Dermis microvascular lymphatic vessel endothelial cell (primary cell): ENCODE results near the gene XXYLT1. TPM values are rescaled to one million over a fixed set of nuclear protein-coding genes. Genes with fewer than 3 reads are reported as not detected.
A peak's percentile ranks its signal among the peaks of the same experiment; 100 is the strongest.
"Not testable (repeated sequence)": the region's sequence is repeated elsewhere in the genome, so short reads cannot be mapped to it uniquely, and the experiment has no call there.

ENCODE experiments used
- DNase-seq, 2 donors: peaks; one replicate each; pipeline versions ENCODE4 v3.0.0 to v3.0.0-alpha.2; 2010; ENCODE audit warnings: low read depth in 2 of 2
- total RNA-seq: library from RNA; depleted of rRNA; stranded (reverse); fragments of >200 nt; gene quantifications from 2 replicates; pipeline ENCODE4 v1.2.1, GENCODE V29; 2014

Gene XXYLT1
- total RNA-seq, 1 donor from 2014 or later = 19.0 TPM

DNA sequence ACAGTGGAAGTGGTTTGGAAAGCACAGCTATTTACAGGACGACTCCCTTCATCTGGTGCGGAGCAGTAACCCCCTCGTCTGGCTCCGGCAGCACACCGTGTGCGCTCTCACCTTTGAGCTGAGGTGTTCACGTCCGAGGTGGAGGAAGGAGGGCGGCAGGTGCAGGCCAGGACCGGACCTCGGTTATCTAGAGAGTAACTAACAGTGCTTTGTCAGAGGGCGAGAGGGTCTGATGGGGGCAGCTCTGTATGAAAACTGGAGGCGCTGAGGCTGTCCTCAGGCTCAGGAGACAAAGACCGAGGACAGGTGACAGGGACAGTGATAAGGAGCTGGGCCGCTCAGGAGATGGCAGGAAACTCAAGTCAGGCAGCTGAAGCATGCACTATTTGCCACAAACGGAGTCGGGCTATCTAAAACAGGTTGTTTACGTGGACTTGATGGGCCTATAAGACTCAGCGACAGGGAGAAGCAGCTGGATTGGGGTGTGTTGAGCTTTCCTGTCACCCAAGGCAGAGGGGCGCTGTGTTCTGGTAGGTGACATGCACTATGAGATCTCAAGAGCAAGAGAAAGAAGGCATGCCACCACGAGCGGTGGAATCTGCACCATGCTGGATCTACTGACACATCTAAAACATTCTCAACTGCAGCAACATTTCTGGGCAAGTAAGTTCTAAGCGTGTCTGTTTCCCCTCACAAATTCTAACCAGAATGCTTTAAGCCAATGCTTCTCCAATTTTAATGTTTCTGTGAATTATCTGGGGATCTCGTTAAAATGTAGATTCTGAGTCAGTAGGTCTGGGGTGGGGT, 155.2 kb downstream of the XXYLT1 start:
- no peak for DNase-seq

DNA sequence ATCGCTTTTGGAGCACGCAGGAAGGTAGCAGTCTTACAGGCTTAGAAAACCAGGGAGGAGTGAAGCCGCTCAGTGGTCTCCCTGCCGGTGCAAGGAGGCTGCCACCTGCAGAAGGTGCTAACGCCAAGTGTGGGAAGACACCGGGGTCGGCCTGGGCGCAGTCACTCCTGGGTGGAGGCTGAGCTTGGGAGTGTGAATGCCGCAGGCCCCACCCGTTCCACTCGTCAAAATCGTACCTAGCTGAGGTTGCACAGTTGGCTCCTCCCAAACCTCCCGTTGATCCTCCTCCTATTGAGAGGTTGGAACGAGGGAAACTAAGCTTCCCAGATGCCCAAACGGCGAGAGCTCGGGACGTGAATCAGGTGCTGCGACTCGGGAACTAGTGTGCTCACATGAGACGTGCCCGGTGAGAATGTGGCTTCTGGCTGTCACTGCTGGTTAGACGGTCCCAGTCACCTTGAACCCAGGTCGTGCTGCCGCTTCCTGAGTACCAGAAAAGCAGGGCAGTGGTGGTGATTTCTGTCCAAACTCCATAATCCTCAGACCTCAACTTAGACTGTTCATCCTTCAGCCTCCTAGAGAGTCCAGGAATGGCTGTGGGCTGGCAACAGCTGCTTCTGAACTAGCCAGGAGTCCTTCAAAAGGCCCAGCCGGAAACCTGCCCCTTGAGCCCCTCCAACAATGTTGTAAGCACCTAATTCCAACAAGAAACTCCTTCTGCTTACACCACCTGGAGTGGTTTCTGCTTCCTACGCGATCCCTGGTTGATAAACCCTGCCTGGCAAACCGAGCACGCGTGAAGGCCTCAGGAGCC, 156.0 kb downstream of the XXYLT1 start:
- DNase-seq = no peak

- no peak for DNase-seq
Measured at GRCh38 chr3:195113536-195114425, 157.2 kb downstream of the XXYLT1 start.

DNA sequence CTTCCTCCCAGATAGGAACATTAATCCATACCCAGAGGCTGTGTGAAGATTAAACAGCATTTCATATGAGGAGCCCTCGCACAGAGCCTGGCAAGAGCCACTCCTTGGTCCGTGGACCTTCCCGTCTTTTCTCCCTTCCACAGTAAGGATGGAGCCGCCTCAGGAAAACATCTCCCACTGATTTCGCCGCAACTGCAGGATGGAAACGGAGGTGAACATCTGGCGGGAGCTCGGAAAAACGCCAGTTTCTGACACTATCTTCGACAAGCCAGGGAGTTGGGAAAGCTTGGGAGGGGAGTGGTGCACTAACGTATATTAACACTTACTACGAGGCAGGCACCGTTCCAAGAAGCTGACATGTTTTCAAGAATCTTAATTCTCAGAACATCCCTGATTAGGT, 157.9 kb downstream of the XXYLT1 start:
- no peak for DNase-seq

DNA sequence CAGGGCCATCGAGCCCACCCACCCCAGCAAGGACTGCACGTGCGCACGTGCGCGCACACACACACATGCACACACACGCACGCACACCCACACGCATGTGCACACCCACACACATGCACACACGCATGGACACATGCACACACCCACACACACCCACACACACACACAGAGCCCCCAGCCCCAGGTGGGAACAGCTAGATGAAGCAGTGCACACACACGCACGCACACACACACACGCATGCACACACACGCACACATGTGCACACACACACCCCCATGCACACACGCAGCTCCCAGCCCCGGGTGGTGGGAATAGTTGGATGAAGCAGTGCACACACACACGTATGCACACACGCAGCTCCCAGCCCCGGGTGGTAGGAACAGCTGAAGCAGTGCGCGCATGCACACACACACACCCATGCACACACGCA, 158.6 kb downstream of the XXYLT1 start:
- DNase-seq = no peak

- DNase-seq = no peak
Measured at GRCh38 chr3:195111766-195112165, 159.2 kb downstream of the XXYLT1 start.

- DNase-seq = no peak
Measured at GRCh38 chr3:195111319-195111705, 159.6 kb downstream of the XXYLT1 start.

- DNase-seq = no peak
Measured at GRCh38 chr3:195110647-195111318, 160.2 kb downstream of the XXYLT1 start.

- DNase-seq = no peak
Measured at GRCh38 chr3:195109098-195109657, 161.8 kb downstream of the XXYLT1 start.

DNA sequence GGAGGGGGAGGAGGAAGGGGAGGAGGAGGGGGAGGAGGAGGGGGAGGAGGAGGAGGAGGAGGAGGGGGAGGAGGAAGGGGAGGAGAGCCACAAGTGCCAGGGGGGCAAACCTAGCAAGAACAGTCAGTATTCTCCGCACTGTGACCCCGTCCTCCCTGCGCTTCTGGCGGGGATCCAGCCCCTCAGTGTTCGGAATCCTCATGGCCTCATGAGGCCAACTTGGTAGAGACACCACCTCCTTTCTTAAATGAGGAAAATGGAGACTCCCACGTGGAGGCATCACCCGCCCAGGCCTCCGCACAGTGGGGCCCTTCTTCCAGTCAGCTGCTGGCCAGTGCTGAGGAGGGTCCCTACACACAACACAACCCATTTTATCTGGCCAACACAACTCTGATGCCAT, 163.4 kb downstream of the XXYLT1 start:
- no peak for DNase-seq

- DNase-seq = not testable (repeated sequence)
Measured at GRCh38 chr3:195107031-195107430, 163.9 kb downstream of the XXYLT1 start.

DNA sequence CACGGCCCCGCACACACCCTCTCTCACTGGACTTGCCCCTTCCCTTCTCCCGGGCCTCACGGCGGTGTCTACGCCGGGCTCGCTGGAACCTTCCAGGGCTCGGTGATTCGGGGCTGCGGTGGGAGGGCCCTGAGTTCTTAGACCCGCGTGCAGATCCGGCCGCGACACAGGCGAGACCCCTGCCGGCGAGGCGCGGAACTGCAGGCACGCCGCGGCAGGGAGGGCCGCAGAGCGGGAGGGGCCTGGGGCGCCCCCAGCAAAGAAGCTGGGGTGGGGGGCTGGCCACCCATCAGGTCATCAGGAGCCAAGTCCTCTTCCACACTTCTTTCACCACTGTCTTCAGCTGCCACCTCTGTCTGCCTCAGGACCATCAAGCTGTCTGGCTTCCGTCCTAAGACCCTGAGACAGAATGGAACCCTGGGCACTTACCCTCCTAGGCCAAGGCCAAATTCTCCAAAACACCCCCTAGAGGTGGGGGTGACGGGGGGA, 164.5 kb downstream of the XXYLT1 start:
- DNase-seq = peak; percentile 62 to 82

DNA sequence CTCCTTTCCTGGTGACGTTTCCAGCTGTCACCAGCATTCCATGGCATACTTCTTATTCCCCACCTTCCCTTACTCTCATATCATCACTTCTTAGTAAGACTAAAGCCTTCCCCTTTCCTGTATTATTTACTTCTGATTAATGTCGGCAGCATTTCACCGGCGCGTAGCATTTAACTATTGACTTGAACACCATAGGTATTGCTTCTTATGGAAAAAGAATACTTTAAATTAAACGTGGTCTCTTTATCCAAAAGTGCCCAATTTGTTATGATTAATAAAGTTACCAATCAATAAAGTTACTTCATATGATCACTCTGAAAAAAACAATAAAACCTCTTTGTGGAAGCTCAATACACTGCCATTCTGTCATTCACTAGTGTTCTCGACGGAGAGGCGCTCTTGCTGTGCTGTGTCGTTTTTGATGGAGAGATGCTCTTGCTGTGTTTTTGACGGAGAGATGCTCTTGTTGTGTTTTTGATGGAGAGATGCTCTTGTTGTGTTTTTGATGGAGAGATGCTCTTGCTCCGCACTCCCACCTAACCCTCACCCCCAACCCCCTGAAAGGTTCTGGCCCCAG, 165.0 kb downstream of the XXYLT1 start:
- peak in 1 of 2 donors; percentile 55 for DNase-seq

- DNase-seq = peak; percentile 90 to 96
Measured at GRCh38 chr3:195105389-195105788, 165.6 kb downstream of the XXYLT1 start.

GRCh38 chr3:195104340-195104739, 166.6 kb downstream of the XXYLT1 start:
- no peak for DNase-seq

GRCh38 chr3:195103623-195104022, 167.3 kb downstream of the XXYLT1 start:
- DNase-seq = peak in 1 of 2 donors; percentile 55

DNA sequence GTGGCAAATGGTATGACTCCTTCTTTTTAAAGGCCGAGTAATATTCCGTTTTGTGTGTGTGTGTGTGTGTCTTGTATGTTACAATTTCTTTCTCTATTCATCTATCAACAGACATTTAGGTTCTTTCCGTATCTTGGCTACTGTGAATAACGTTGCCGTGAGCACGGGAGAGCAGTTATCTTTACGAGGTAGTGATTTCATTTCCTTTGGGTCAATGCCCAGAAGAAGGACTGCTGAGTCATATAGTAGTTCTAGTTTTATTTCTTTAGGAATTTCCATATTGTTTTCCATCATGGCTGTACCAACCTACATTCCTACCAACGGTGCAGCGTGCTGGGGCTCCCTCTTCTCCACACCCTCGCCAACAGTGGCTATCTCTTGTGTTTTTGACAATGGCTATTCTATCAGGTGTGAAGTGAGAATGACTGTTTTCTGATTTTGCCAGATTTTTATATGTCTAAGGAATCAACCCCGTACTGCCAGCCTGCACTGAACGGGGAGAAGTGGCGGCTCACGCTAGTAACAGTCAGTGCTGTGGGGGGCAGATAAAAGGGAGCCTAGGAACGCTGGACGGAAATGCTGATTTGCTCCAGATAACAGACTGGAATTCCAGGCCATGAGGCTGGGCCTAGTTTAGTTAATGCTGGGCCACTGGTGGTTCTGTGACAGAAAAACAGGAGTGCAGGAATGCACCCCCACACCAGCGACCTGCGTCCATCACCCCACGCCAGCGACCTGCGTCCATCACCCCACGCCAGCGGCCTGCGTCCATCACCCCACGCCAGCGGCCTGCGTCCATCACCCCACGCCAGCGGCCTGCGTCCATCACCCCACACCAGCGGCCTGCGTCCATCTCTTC, 168.1 kb downstream of the XXYLT1 start:
- peak; percentile 96 to 98 for DNase-seq

GRCh38 chr3:195101927-195102608, 168.9 kb downstream of the XXYLT1 start:
- no peak for DNase-seq
